HUES6 (cell line): ENCODE measurements around the gene ABCD1.

Source experiments
- H3K27ac ChIP-seq: 2 replicates; pipeline ENCODE4 v1.7.0; 2013; ENCODE audit warnings: low read depth, mild to moderate bottlenecking, low read length, inconsistent platforms
- H3K27me3 ChIP-seq: 2 replicates; pipeline ENCODE4 v1.6.1; 2013; ENCODE audit warnings: low read length; ENCODE audit not compliant: control insufficient read depth, insufficient read depth
- H3K36me3 ChIP-seq: 2 replicates; pipeline ENCODE4 v1.6.1; 2013; ENCODE audit warnings: low read length; ENCODE audit not compliant: control insufficient read depth, insufficient read depth
- H3K4me1 ChIP-seq: 2 replicates; pipeline ENCODE4 v1.6.1; 2013; ENCODE audit warnings: low read length; ENCODE audit not compliant: control insufficient read depth, insufficient read depth
- H3K4me3 ChIP-seq: 2 replicates; pipeline ENCODE4 v1.5.1; 2013; ENCODE audit warnings: low read depth, low read length
- H3K9ac ChIP-seq: one replicate; pipeline ENCODE4 v1.6.1; 2013; ENCODE audit warnings: mild to moderate bottlenecking, low read length
- H3K9me3 ChIP-seq: 2 replicates; pipeline ENCODE4 v1.6.1; 2013; ENCODE audit warnings: low read depth, low read length; ENCODE audit not compliant: control insufficient read depth, insufficient read depth

The ABCD1 gene

GRCh38 chrX:153777261-153778090 is 52.8 kb downstream of the ABCD1 start:
- Histone ChIP-seq H3K4me1 (peaks cover 3% of the 10 kb centered on the region; the same call in 1 of the 2 replicates), H3K9me3 (peaks cover 22% of the 10 kb centered on the region; the same call in 1 of the 2 replicates), H3K27me3 (no peaks in the 10 kb centered on the region), H3K9ac (no peak overlapping the region), H3K4me3 (no peak overlapping the region), H3K36me3 (no peaks in the 10 kb centered on the region), H3K27ac (no peak overlapping the region)

- Histone ChIP-seq H3K4me3 (no peak overlapping the region), H3K9ac (no peak overlapping the region), H3K9me3 (peaks cover 23% of the 10 kb centered on the region; the same call in 1 of the 2 replicates), H3K27ac (no peak overlapping the region), H3K36me3 (no peaks in the 10 kb centered on the region), H3K4me1 (peaks cover 3% of the 10 kb centered on the region; the same call in 1 of the 2 replicates), H3K27me3 (no peaks in the 10 kb centered on the region)
Observed at GRCh38 chrX:153778181-153778580, 53.5 kb downstream of the ABCD1 start.

- H3K9me3 ChIP-seq: peaks cover 20% of the 10 kb centered on the region; the same call in 1 of the 2 replicates
- H3K27ac ChIP-seq: no peak overlapping the region
- no peaks in the 10 kb centered on the region for H3K36me3 ChIP-seq
- H3K4me3 ChIP-seq: no peak overlapping the region
- no peaks in the 10 kb centered on the region for H3K27me3 ChIP-seq
- H3K4me1 ChIP-seq: peaks cover 3% of the 10 kb centered on the region; the same call in 1 of the 2 replicates
- H3K9ac ChIP-seq: no peak overlapping the region
Observed at GRCh38 chrX:153778684-153779101, 54.0 kb downstream of the ABCD1 start.

- no peak overlapping the region for H3K9ac ChIP-seq
- no peak overlapping the region for H3K4me3 ChIP-seq
- H3K27ac ChIP-seq: no peak overlapping the region
- no peaks in the 10 kb centered on the region for H3K27me3 ChIP-seq
- H3K4me1 ChIP-seq: peaks cover 3% of the 10 kb centered on the region; the same call in 1 of the 2 replicates
- H3K9me3 ChIP-seq: peaks cover 22% of the 10 kb centered on the region; the same call in 1 of the 2 replicates
- H3K36me3 ChIP-seq: peaks cover 4% of the 10 kb centered on the region; the same call in 1 of the 2 replicates
Observed at GRCh38 chrX:153779891-153780677, 55.4 kb downstream of the ABCD1 start.

GRCh38 chrX:153780678-153781427 is 56.2 kb downstream of the ABCD1 start, which contains the start of gene SRPK3:
Gene SRPK3 (plus strand): TSS chrX:153781041. CDS start chrX:153781087, 46 bp downstream.
- H3K4me1 ChIP-seq: peaks cover 3% of the 10 kb centered on the region; the same call in 1 of the 2 replicates
- H3K27me3 ChIP-seq: no peaks in the 10 kb centered on the region

GRCh38 chrX:153781428-153782047 is 56.9 kb downstream of the ABCD1 start:
- no peak overlapping the region for H3K9ac ChIP-seq
- no peak overlapping the region; the same call in 1 of the 2 replicates for H3K27ac ChIP-seq
- H3K27me3 ChIP-seq: no peaks in the 10 kb centered on the region
- H3K4me3 ChIP-seq: no peak overlapping the region
- H3K36me3 ChIP-seq: peaks cover 19% of the 10 kb centered on the region
- peaks cover 22% of the 10 kb centered on the region; the same call in 1 of the 2 replicates for H3K9me3 ChIP-seq
- peaks cover 3% of the 10 kb centered on the region; the same call in 1 of the 2 replicates for H3K4me1 ChIP-seq

More at GRCh38 chrX:153780678-153781427, 56.2 kb downstream of the ABCD1 start, which contains the start of gene SRPK3:
- no peak within 1 kb of the TSS; the same call in 1 of the 2 replicates for H3K27ac ChIP-seq
- H3K4me3 ChIP-seq: no peak within 1 kb of the TSS
- H3K36me3 ChIP-seq: peaks cover 12% of the 10 kb centered on the region
- no peak within 1 kb of the TSS for H3K9ac ChIP-seq
- H3K9me3 ChIP-seq: peaks cover 20% of the 10 kb centered on the region; the same call in 1 of the 2 replicates

GRCh38 chrX:153782313-153782712 is 57.7 kb downstream of the ABCD1 start:
- H3K27me3 ChIP-seq: no peaks in the 10 kb centered on the region
- H3K4me3 ChIP-seq: no peak overlapping the region
- no peaks in the 10 kb centered on the region; the same call in 1 of the 2 replicates for H3K4me1 ChIP-seq
- no peak overlapping the region for H3K9ac ChIP-seq
- peaks cover 23% of the 10 kb centered on the region; the same call in 1 of the 2 replicates for H3K9me3 ChIP-seq
- H3K27ac ChIP-seq: no peak overlapping the region
- H3K36me3 ChIP-seq: peaks cover 25% of the 10 kb centered on the region

GRCh38 chrX:153782871-153783270 is 58.2 kb downstream of the ABCD1 start:
- no peaks in the 10 kb centered on the region; the same call in 1 of the 2 replicates for H3K4me1 ChIP-seq
- H3K9me3 ChIP-seq: peaks cover 22% of the 10 kb centered on the region; the same call in 1 of the 2 replicates
- H3K9ac ChIP-seq: no peak overlapping the region
- H3K27ac ChIP-seq: no peak overlapping the region
- H3K4me3 ChIP-seq: no peak overlapping the region
- H3K36me3 ChIP-seq: peaks cover 30% of the 10 kb centered on the region
- H3K27me3 ChIP-seq: no peaks in the 10 kb centered on the region

GRCh38 chrX:153783378-153784013 is 58.8 kb downstream of the ABCD1 start:
- H3K4me1 ChIP-seq: no peaks in the 10 kb centered on the region; the same call in 1 of the 2 replicates
- H3K9ac ChIP-seq: no peak overlapping the region
- peaks cover 21% of the 10 kb centered on the region; the same call in 1 of the 2 replicates for H3K9me3 ChIP-seq
- no peaks in the 10 kb centered on the region for H3K27me3 ChIP-seq
- no peak overlapping the region for H3K27ac ChIP-seq
- H3K4me3 ChIP-seq: no peak overlapping the region
- H3K36me3 ChIP-seq: peaks cover 33% of the 10 kb centered on the region
